Liver (tissue), 9 donors: Measurements from ENCODE around the gene DDN. TPM values are rescaled to one million over a fixed set of nuclear protein-coding genes. Genes with fewer than 3 reads are reported as not detected.

Experiments used
- DNase-seq: peaks from one replicate; pipeline ENCODE4 v3.0.0-alpha.2; 2017; ENCODE audit warnings: low spot score
- H3K27ac ChIP-seq, 2 donors: one replicate each; pipeline ENCODE4 v1.7.0; 2013; ENCODE audit warnings: inconsistent platforms in 2 of 2, low read length in 2 of 2, control low read depth in 1 of 2, low read depth in 1 of 2, mild to moderate bottlenecking in 1 of 2
- H3K27me3 ChIP-seq, 4 donors: one replicate each; pipeline versions ENCODE4 v1.6.1 to v1.7.0; 2013; ENCODE audit warnings: low read length in 3 of 4, inconsistent platforms in 1 of 4, mild to moderate bottlenecking in 1 of 4, moderate library complexity in 1 of 4; ENCODE audit not compliant: control insufficient read depth in 4 of 4, insufficient read depth in 4 of 4
- H3K36me3 ChIP-seq, 4 donors: one replicate each; pipeline versions ENCODE4 v1.6.1 to v1.7.0; 2013; ENCODE audit warnings: low read length in 3 of 4, mild to moderate bottlenecking in 3 of 4, low read depth in 1 of 4, moderate library complexity in 1 of 4; ENCODE audit not compliant: control insufficient read depth in 4 of 4, insufficient read depth in 3 of 4
- H3K4me1 ChIP-seq, 4 donors: one replicate each; pipeline versions ENCODE4 v1.6.1 to v1.7.0; 2013; ENCODE audit warnings: low read length in 3 of 4, mild to moderate bottlenecking in 3 of 4, moderate library complexity in 1 of 4; ENCODE audit not compliant: control insufficient read depth in 4 of 4, insufficient read depth in 4 of 4
- H3K4me3 ChIP-seq, 3 donors: one replicate each; pipeline versions ENCODE4 v1.6.1 to v1.7.0; 2013; ENCODE audit warnings: low read length in 3 of 3, control low read depth in 1 of 3, low read depth in 1 of 3, mild to moderate bottlenecking in 1 of 3
- H3K9ac ChIP-seq, 2 donors: one replicate each; pipeline ENCODE4 v1.7.0; 2013; ENCODE audit warnings: low read length in 2 of 2, mild to moderate bottlenecking in 2 of 2, moderate library complexity in 2 of 2, control low read depth in 1 of 2, low read depth in 1 of 2
- H3K9me3 ChIP-seq, 4 donors: one replicate each; pipeline versions ENCODE4 v1.6.1 to v1.7.0; 2013; ENCODE audit warnings: low read length in 3 of 4; ENCODE audit not compliant: control insufficient read depth in 4 of 4
- CTCF ChIP-seq: fragments of 150-350 bp; IDR thresholded peaks from 2 replicates; pipeline ENCODE4 v1.5.1; 2017; ENCODE audit warnings: improper control_type of control experiment, low read depth, low read length; ENCODE audit not compliant: missing input control
- EGR1 ChIP-seq, 2 donors: IDR thresholded peaks; 2 replicates each; pipeline ENCODE4 v1.6.1; 2016 to 2018; ENCODE audit warnings: antibody characterized with exemption in 2 of 2, low read depth in 2 of 2
- FOXA1 ChIP-seq: IDR thresholded peaks from 2 replicates; pipeline ENCODE4 v1.6.1; 2016; ENCODE audit warnings: antibody characterized with exemption
- FOXA2 ChIP-seq: IDR thresholded peaks from 2 replicates; pipeline ENCODE4 v1.6.1; 2016; ENCODE audit warnings: antibody characterized with exemption
- GABPA ChIP-seq, 2 donors: IDR thresholded peaks in 1 of 2; conservative IDR thresholded peaks in 1 of 2; 2 replicates each; pipeline ENCODE4 v1.6.1; 2016; ENCODE audit warnings: antibody characterized with exemption in 2 of 2, mild to moderate bottlenecking in 1 of 2, moderate library complexity in 1 of 2
- HNF4A ChIP-seq, 2 donors: conservative IDR thresholded peaks; 2 replicates each; pipeline ENCODE4 v1.6.1; 2016; ENCODE audit warnings: antibody characterized with exemption in 2 of 2, mild to moderate bottlenecking in 2 of 2
- HNF4G ChIP-seq: IDR thresholded peaks from 2 replicates; pipeline ENCODE4 v1.6.1; 2016; ENCODE audit warnings: antibody characterized with exemption
- RAD21 ChIP-seq, 2 donors: IDR thresholded peaks; 2 replicates each; pipeline ENCODE4 v1.6.1; 2016; ENCODE audit warnings: antibody characterized with exemption in 2 of 2, mild to moderate bottlenecking in 2 of 2
- REST ChIP-seq: IDR thresholded peaks from 2 replicates; pipeline ENCODE4 v1.6.1; 2016; ENCODE audit warnings: antibody characterized with exemption, mild to moderate bottlenecking
- RXRA ChIP-seq, 2 donors: IDR thresholded peaks; 2 replicates each; pipeline ENCODE4 v1.6.1; 2017 to 2018; ENCODE audit warnings: antibody characterized with exemption in 2 of 2, mild to moderate bottlenecking in 1 of 2
- SP1 ChIP-seq: IDR thresholded peaks from 2 replicates; pipeline ENCODE4 v1.6.1; 2018; ENCODE audit warnings: antibody characterized with exemption, mild to moderate bottlenecking
- TAF1 ChIP-seq: conservative IDR thresholded peaks from 2 replicates; pipeline ENCODE4 v1.6.1; 2016; ENCODE audit warnings: antibody characterized with exemption, mild to moderate bottlenecking
- YY1 ChIP-seq: IDR thresholded peaks from 2 replicates; pipeline ENCODE4 v1.6.1; 2016; ENCODE audit warnings: antibody characterized with exemption, mild to moderate bottlenecking
- ZBTB33 ChIP-seq: IDR thresholded peaks from 2 replicates; pipeline ENCODE4 v1.6.1; 2016; ENCODE audit warnings: antibody characterized with exemption
- WGBS: extraction: QIAGEN DNeasy Blood & Tissue Kit; methylation state at CpG from one replicate; pipeline ENCODE4 v1.1.7; 2013; 5-methylcytosine and 5-hydroxymethylcytosine counted together
- polyA plus RNA-seq, 2 donors: library from polyadenylated mRNA; stranded (reverse) in 1 of 2; unstranded in 1 of 2; fragments of 200-250 nt in 1 of 2; fragments of >200 nt in 1 of 2; fragmentation: Nextera tagmentation in 1 of 2; extraction: Ambion mirVana in 1 of 2; gene quantifications; one replicate each; pipeline versions ENCODE4 v1.2.1 to v1.2.3, GENCODE V29; 2013 to 2015
- total RNA-seq, 2 donors: library from RNA; depleted of rRNA; stranded (reverse); fragments of >200 nt; gene quantifications; one replicate each; pipeline ENCODE4 v1.2.3, GENCODE V29; 2014
- TF ChIP-seq, protein P1 (sequence below): IDR thresholded peaks from 2 replicates; pipeline ENCODE4 v1.6.1; 2016; ENCODE audit warnings: antibody characterized with exemption
- TF ChIP-seq, protein P2 (sequence below): IDR thresholded peaks from 2 replicates; pipeline ENCODE4 v1.6.1; 2016; ENCODE audit warnings: antibody characterized with exemption
- donor health status: healthy.
- donor health status: healthy.
- donor health status: healthy.
- donor health status: healthy.
- donor health status: healthy.

The DDN gene
- total and polyA plus RNA-seq, 4 donors = 0.09 TPM; not detected in 3

GRCh38 chr12:48967991-48968390, 31.2 kb downstream of the DDN start (continued):
- TF ChIP-seq ZBTB33 = no peak

DNA sequence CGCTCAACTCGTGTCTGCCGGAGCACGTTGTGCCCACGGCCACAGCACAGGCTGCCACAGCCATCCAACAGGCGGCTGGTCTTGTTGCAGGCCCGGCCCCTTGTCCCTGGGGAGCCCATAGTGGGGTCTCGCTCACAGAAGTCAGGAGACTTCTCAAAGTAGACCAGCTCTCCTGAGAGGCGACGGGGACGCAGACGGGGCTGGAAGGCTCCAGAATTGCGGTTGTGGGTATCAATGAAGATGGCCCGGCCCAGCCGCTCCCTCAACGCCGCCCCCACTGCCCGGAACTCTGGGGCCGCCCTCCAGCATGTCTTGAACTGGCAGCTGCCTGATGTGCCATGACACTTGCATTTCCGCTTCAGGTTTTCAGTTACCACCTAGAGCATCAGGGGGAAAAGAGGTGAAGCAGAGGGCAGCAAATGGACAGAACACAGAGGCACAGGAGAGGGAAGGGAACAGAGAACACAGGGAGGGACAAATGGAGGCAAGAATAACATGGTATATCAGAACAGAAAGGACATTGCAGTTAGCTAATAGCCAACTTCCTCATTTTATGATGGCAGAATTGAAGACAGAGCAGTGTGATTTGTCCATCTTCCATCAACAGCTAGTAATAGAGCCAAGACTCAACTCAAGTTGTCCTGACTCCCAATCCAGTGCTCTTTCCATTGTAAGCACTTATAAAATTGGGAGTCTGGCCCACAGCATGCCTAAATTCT, 32.8 kb downstream of the DDN start:
- Histone ChIP-seq H3K9me3 (no peaks in the 10 kb centered on the region), H3K27ac (no peak overlapping the region), H3K4me3 (no peak overlapping the region), H3K4me1 (peaks cover 0 to 9% (median 5%) of the 10 kb centered on the region in 4 donors), H3K36me3 (no peaks in the 10 kb centered on the region), H3K27me3 (peaks cover 0 to 11% (median 5%) of the 10 kb centered on the region in 4 donors), H3K9ac (no peak overlapping the region)
- TF ChIP-seq REST (no peak), RAD21 (IDR thresholded peaks at IDR 0.05) (no peak), FOXA1 (no peak), FOXA2 (no peak), YY1 (no peak), GABPA (IDR thresholded peaks at IDR 0.05 in 1 of 2, conservative IDR thresholded peaks at IDR 0.05 in 1 of 2) (no peak), SP1 (no peak), CTCF (no peak), HNF4A (conservative IDR thresholded peaks at IDR 0.05) (no peak), EGR1 (IDR thresholded peaks at IDR 0.05; ENCODE audit: low read depth in 2 of 2) (no peak), ZBTB33 (no peak), HNF4G (no peak), RXRA (IDR thresholded peaks at IDR 0.05) (no peak), TAF1 (no peak)
- TF ChIP-seq, protein P1, sequence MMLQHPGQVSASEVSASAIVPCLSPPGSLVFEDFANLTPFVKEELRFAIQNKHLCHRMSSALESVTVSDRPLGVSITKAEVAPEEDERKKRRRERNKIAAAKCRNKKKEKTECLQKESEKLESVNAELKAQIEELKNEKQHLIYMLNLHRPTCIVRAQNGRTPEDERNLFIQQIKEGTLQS = no peak
- TF ChIP-seq, protein P2, sequence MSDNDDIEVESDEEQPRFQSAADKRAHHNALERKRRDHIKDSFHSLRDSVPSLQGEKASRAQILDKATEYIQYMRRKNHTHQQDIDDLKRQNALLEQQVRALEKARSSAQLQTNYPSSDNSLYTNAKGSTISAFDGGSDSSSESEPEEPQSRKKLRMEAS = no peak
- WGBS = 56% methylated on average over 20 of the region's 20 CpGs
- DNase-seq = no peak
